ENCODE measurements around the gene CCDC134.
A peak's percentile ranks its signal among the peaks of the same experiment; 100 is the strongest.
"Not testable (repeated sequence)": the region's sequence is repeated elsewhere in the genome, so short reads cannot be mapped to it uniquely, and the experiment has no call there.

CCDC134 gene

GRCh38 chr22:41845380-41846267, 45.1 kb downstream of the CCDC134 start:
- DNase-seq = no peak

- DNase-seq = no peak
Observed at GRCh38 chr22:41846268-41846987, 45.9 kb downstream of the CCDC134 start.

- DNase-seq = no peak
Observed at GRCh38 chr22:41847300-41847699, 46.8 kb downstream of the CCDC134 start.

GRCh38 chr22:41848468-41848867, 48.0 kb downstream of the CCDC134 start:
- DNase-seq = peak; percentile 94

- DNase-seq = no peak
Observed at GRCh38 chr22:41856469-41856868, 56.0 kb downstream of the CCDC134 start.

GRCh38 chr22:41857155-41857859, 56.8 kb downstream of the CCDC134 start:
- DNase-seq = peak; percentile 84

GRCh38 chr22:41857860-41858199, 57.4 kb downstream of the CCDC134 start:
- no peak for DNase-seq

GRCh38 chr22:41862160-41862529, 61.7 kb downstream of the CCDC134 start:
- peak; percentile 44 for DNase-seq

- no peak for DNase-seq
Observed at GRCh38 chr22:41862530-41863266, 62.2 kb downstream of the CCDC134 start.

- DNase-seq = no peak
Observed at GRCh38 chr22:41863472-41863871, 63.0 kb downstream of the CCDC134 start.

GRCh38 chr22:41868556-41868955, 68.1 kb downstream of the CCDC134 start:
- no peak for DNase-seq

GRCh38 chr22:41870081-41870480, 69.6 kb downstream of the CCDC134 start:
- DNase-seq = not testable (repeated sequence)

GRCh38 chr22:41870786-41871185, 70.3 kb downstream of the CCDC134 start:
- no peak for DNase-seq

GRCh38 chr22:41873391-41873790, 72.9 kb downstream of the CCDC134 start:
- DNase-seq = no peak

- no peak for DNase-seq
Observed at GRCh38 chr22:41874090-41874489, 73.6 kb downstream of the CCDC134 start.

GRCh38 chr22:41875531-41876270, 75.2 kb downstream of the CCDC134 start:
- DNase-seq = no peak

Data from MV-4-11 (cell line).